ENCODE data around the gene ZGPAT. TPM values are rescaled to one million over a fixed set of nuclear protein-coding genes. Genes with fewer than 3 reads are reported as not detected.

ZGPAT gene
- polyA plus RNA-seq, 1 donor from 2014 or later = 60.8 TPM

- peak overlapping the region; percentile 84 for H3K4me3 ChIP-seq (ENCODE audit: low read length)
These were observed 33.5 kb downstream of the ZGPAT start for GRCh38 chr20:63741354-63741675.

GRCh38 chr20:63741676-63742380 lies 34.0 kb downstream of the ZGPAT start:
- H4K20me1 ChIP-seq (ENCODE audit: insufficient read depth) = no peaks in the 10 kb centered on the region
- H3K4me2 ChIP-seq (ENCODE audit: low read length) = no peak overlapping the region
- no peak overlapping the region for H2AFZ ChIP-seq (ENCODE audit: low read depth, low read length)
- H3K9ac ChIP-seq (ENCODE audit: low read length) = peak overlapping the region; percentile 76
- no peaks in the 10 kb centered on the region for H3K9me3 ChIP-seq (ENCODE audit: low read length)
- no peaks in the 10 kb centered on the region for H3K36me3 ChIP-seq (ENCODE audit: insufficient read depth, low read length)
- H3F3A ChIP-seq (ENCODE audit: insufficient read depth, low read length, poor library complexity, severe bottlenecking) = no peaks in the 10 kb centered on the region
- no peaks in the 10 kb centered on the region for H3K79me2 ChIP-seq (replicated peaks; ENCODE audit: insufficient read depth, low read length)
- no peaks in the 10 kb centered on the region for H3K9me2 ChIP-seq (ENCODE audit: insufficient read depth, low read length)
- no peak overlapping the region for H3K27ac ChIP-seq (ENCODE audit: low read length)
- no peaks in the 10 kb centered on the region for H3K27me3 ChIP-seq (ENCODE audit: insufficient read depth, low read depth, low read length)
- H3K4me3 ChIP-seq (ENCODE audit: low read length) = peak overlapping the region; percentile 84
- no peak for TF ChIP-seq TAF1 (IDR thresholded peaks at IDR 0.05; ENCODE audit: low read depth)
- no peak for TF ChIP-seq EZH2 (IDR thresholded peaks at IDR 0.05; ENCODE audit: borderline replicate concordance, insufficient read depth, low read length, poor library complexity, severe bottlenecking)
- no peak for TF ChIP-seq CTCF (IDR thresholded peaks at IDR 0.05; ENCODE audit: poor library complexity, severe bottlenecking)
- TF ChIP-seq REST (IDR thresholded peaks at IDR 0.05; ENCODE audit: borderline replicate concordance) = no peak
- no peak for TF ChIP-seq RAD21 (conservative IDR thresholded peaks at IDR 0.05)

More at GRCh38 chr20:63741354-63741675, 33.5 kb downstream of the ZGPAT start:
- Histone ChIP-seq H3F3A (ENCODE audit: insufficient read depth, low read length, poor library complexity, severe bottlenecking) (no peaks in the 10 kb centered on the region), H4K20me1 (ENCODE audit: insufficient read depth) (no peaks in the 10 kb centered on the region), H3K9me2 (ENCODE audit: insufficient read depth, low read length) (no peaks in the 10 kb centered on the region), H3K27ac (ENCODE audit: low read length) (peak overlapping the region; percentile 47), H3K36me3 (ENCODE audit: insufficient read depth, low read length) (no peaks in the 10 kb centered on the region), H3K9ac (ENCODE audit: low read length) (peak overlapping the region; percentile 76), H3K79me2 (replicated peaks; ENCODE audit: insufficient read depth, low read length) (no peaks in the 10 kb centered on the region), H3K4me2 (ENCODE audit: low read length) (peak overlapping the region; percentile 70), H3K27me3 (ENCODE audit: insufficient read depth, low read depth, low read length) (no peaks in the 10 kb centered on the region), H2AFZ (ENCODE audit: low read depth, low read length) (no peak overlapping the region), H3K9me3 (ENCODE audit: low read length) (no peaks in the 10 kb centered on the region)
- TF ChIP-seq CTCF (IDR thresholded peaks at IDR 0.05; ENCODE audit: poor library complexity, severe bottlenecking) (no peak), POLR2AphosphoS5 (IDR thresholded peaks at IDR 0.05) (no peak), EP300 (conservative IDR thresholded peaks at IDR 0.05; ENCODE audit: poor library complexity, severe bottlenecking) (no peak), REST (IDR thresholded peaks at IDR 0.05; ENCODE audit: borderline replicate concordance) (no peak), RAD21 (conservative IDR thresholded peaks at IDR 0.05) (no peak), MXI1 (conservative IDR thresholded peaks at IDR 0.05; ENCODE audit: poor library complexity, severe bottlenecking) (no peak), TAF1 (IDR thresholded peaks at IDR 0.05; ENCODE audit: low read depth) (no peak), SMC3 (conservative IDR thresholded peaks at IDR 0.05; ENCODE audit: poor library complexity) (no peak), EZH2 (IDR thresholded peaks at IDR 0.05; ENCODE audit: borderline replicate concordance, insufficient read depth, low read length, poor library complexity, severe bottlenecking) (no peak)
